CD14-positive monocyte (primary cell): ENCODE data around the gene LPO. TPM values are rescaled to one million over a fixed set of nuclear protein-coding genes. Genes with fewer than 3 reads are reported as not detected.

Experiments
- DNase-seq, 3 donors: peaks; one replicate each; pipeline ENCODE4 v3.0.0-alpha.2; 2011 to 2022
- H2AFZ ChIP-seq: 2 replicates; pipeline ENCODE4 v1.6.0; 2012; ENCODE audit warnings: mild to moderate bottlenecking, low read depth, low read length, inconsistent platforms; ENCODE audit not compliant: insufficient read depth, poor library complexity, severe bottlenecking
- H3K27ac ChIP-seq, 2 donors: 1 replicate in 1 of 2; 2 replicates in 1 of 2; pipeline ENCODE4 v1.5.1; 2012 to 2013; ENCODE audit warnings: low read length in 2 of 2, control low read depth in 1 of 2, inconsistent platforms in 1 of 2, low read depth in 1 of 2, mild to moderate bottlenecking in 1 of 2
- H3K27me3 ChIP-seq, 2 donors: one replicate each; pipeline versions ENCODE4 v1.6.0 to v1.6.1; 2011 to 2013; ENCODE audit warnings: low read length in 2 of 2; ENCODE audit not compliant: control insufficient read depth in 2 of 2, insufficient read depth in 2 of 2
- H3K36me3 ChIP-seq, 2 donors: replicated peaks in 1 of 2; 1 replicate in 1 of 2; 2 replicates in 1 of 2; pipeline versions ENCODE4 v1.5.1 to v1.6.1; 2012 to 2013; ENCODE audit warnings: low read length in 2 of 2, control low read depth in 1 of 2, inconsistent platforms in 1 of 2, mild to moderate bottlenecking in 1 of 2; ENCODE audit not compliant: insufficient read depth in 2 of 2, control insufficient read depth in 1 of 2
- H3K4me1 ChIP-seq, 2 donors: 1 replicate in 1 of 2; 2 replicates in 1 of 2; pipeline versions ENCODE4 v1.5.1 to v1.6.1; 2012 to 2013; ENCODE audit warnings: low read length in 2 of 2, control low read depth in 1 of 2, inconsistent platforms in 1 of 2, mild to moderate bottlenecking in 1 of 2, moderate library complexity in 1 of 2; ENCODE audit not compliant: insufficient read depth in 2 of 2, control insufficient read depth in 1 of 2
- H3K4me2 ChIP-seq: replicated peaks from 2 replicates; pipeline ENCODE3; 2012; ENCODE audit warnings: low read length, moderate library complexity, mild to moderate bottlenecking; ENCODE audit not compliant: poor library complexity, severe bottlenecking; ENCODE audit errors: extremely low read depth
- H3K4me3 ChIP-seq, 3 experiments: fragments of 200-600 bp in 1 of 3; sonication (generic) in 1 of 3; replicated peaks in 1 of 3; 1 replicate in 2 of 3; 2 replicates in 1 of 3; pipeline ENCODE4 v1.5.1; 2011 to 2013; ENCODE audit warnings: low read length in 3 of 3, mild to moderate bottlenecking in 3 of 3, control low read depth in 2 of 3, low read depth in 2 of 3, inconsistent platforms in 1 of 3, moderate library complexity in 1 of 3
- H3K79me2 ChIP-seq: 2 replicates; pipeline ENCODE4 v1.6.0; 2012; ENCODE audit warnings: mild to moderate bottlenecking, control low read depth, inconsistent platforms, low read length, moderate library complexity; ENCODE audit not compliant: insufficient read depth
- H3K9ac ChIP-seq: 2 replicates; pipeline ENCODE4 v1.6.0; 2017; ENCODE audit warnings: low read length, mild to moderate bottlenecking; ENCODE audit not compliant: insufficient read depth, poor library complexity, severe bottlenecking
- H3K9me3 ChIP-seq, 2 donors: replicated peaks in 1 of 2; 1 replicate in 1 of 2; 2 replicates in 1 of 2; pipeline versions ENCODE4 v1.5.1 to v1.6.1; 2012 to 2013; ENCODE audit warnings: low read length in 2 of 2, control low read depth in 1 of 2; ENCODE audit not compliant: control insufficient read depth in 1 of 2, insufficient read depth in 1 of 2
- H4K20me1 ChIP-seq: 2 replicates; pipeline ENCODE4 v1.6.0; 2012; ENCODE audit warnings: mild to moderate bottlenecking, low read length, control low read depth, moderate library complexity; ENCODE audit not compliant: insufficient read depth
- H3K27ac Mint-ChIP-seq, 7 donors: one replicate each; pipeline ENCODE4 v1.8.0; 2020; ENCODE audit warnings: mild to moderate bottlenecking in 7 of 7, mixed read lengths in 7 of 7, moderate library complexity in 6 of 7, inconsistent platforms in 2 of 7
- H3K27me3 Mint-ChIP-seq, 3 donors: one replicate each; pipeline ENCODE4 v1.8.0; 2021 to 2022; ENCODE audit warnings: low read depth in 3 of 3, mild to moderate bottlenecking in 3 of 3, mixed read lengths in 3 of 3, moderate library complexity in 3 of 3, inconsistent platforms in 1 of 3
- H3K36me3 Mint-ChIP-seq, 2 donors: one replicate each; pipeline ENCODE4 v1.8.0; 2020; ENCODE audit warnings: mixed read lengths in 2 of 2, inconsistent platforms in 1 of 2, mild to moderate bottlenecking in 1 of 2
- H3K4me1 Mint-ChIP-seq: one replicate; pipeline ENCODE4 v1.8.0; 2020; ENCODE audit warnings: mild to moderate bottlenecking, mixed read lengths
- H3K4me3 Mint-ChIP-seq, 2 donors: one replicate each; pipeline ENCODE4 v1.8.0; 2020; ENCODE audit warnings: mild to moderate bottlenecking in 2 of 2, mixed read lengths in 2 of 2, moderate library complexity in 1 of 2
- H3K9me3 Mint-ChIP-seq, 7 donors: one replicate each; pipeline ENCODE4 v1.8.0; 2020 to 2022; ENCODE audit warnings: mixed read lengths in 7 of 7, mild to moderate bottlenecking in 6 of 7, moderate library complexity in 6 of 7, inconsistent platforms in 2 of 7
- CTCF ChIP-seq: fragments of 200-600 bp; IDR thresholded peaks from one replicate; pipeline ENCODE4 v1.8.0; 2022; ENCODE audit warnings: antibody characterized with exemption, mild to moderate bottlenecking
- WGBS: methylation state at CpG from one replicate; pipeline ENCODE4 v1.1.5; 2013; ENCODE audit warnings: missing lambda C conversion rate; ENCODE audit not compliant: insufficient coverage; 5-methylcytosine and 5-hydroxymethylcytosine counted together
- intact Hi-C, 2 donors: fragments of 100-400 bp; cut with micrococcal nuclease; formaldehyde crosslinking; loops; one replicate each; pipeline versions ENCODE4 v1.15.0 to v1.15.1; 2023
- polyA plus RNA-seq, 3 donors: library from polyadenylated mRNA; depleted of rRNA in 1 of 3; unstranded in 2 of 3; stranded (reverse) in 1 of 3; fragments of 300-500 nt in 2 of 3; fragments of >200 nt in 1 of 3; fragmentation: Illumina TruSeq in 2 of 3; gene quantifications; 1 replicate in 2 of 3; 2 replicates in 1 of 3; pipeline ENCODE4 v1.2.3, GENCODE V29; 2012 to 2021

Gene LPO
- polyA plus RNA-seq, 3 donors = 0.04 to 0.43 TPM; not detected in 1

GRCh38 chr17:58262149-58262548, 23.8 kb downstream of the LPO start:
- H3K36me3 ChIP-seq = no peaks in the 10 kb centered on the region
- DNase-seq = no peak
- no peak overlapping the region for H3K9ac ChIP-seq
- no peaks in the 10 kb centered on the region for H4K20me1 ChIP-seq
- TF ChIP-seq CTCF = no peak
- H2AFZ ChIP-seq = no peak overlapping the region
- peaks cover 6 to 13% of the 10 kb centered on the region in 2 donors for H3K36me3 Mint-ChIP-seq
- peak overlapping the region in 1 of 7 donors; percentile 47 for H3K27ac Mint-ChIP-seq
- no peak overlapping the region for H3K27ac ChIP-seq
- H3K4me3 ChIP-seq = no peak overlapping the region
- 50% methylated on average over 4 of the region's 11 CpGs for WGBS
- peaks cover 0 to 13% (median 2%) of the 10 kb centered on the region in 7 donors for H3K9me3 Mint-ChIP-seq
- H3K79me2 ChIP-seq = no peaks in the 10 kb centered on the region
- H3K4me3 Mint-ChIP-seq = peak overlapping the region in 1 of 2 donors; percentile 80
- H3K4me1 ChIP-seq = peaks cover 3 to 9% of the 10 kb centered on the region in 2 donors
- no peaks in the 10 kb centered on the region for H3K9me3 ChIP-seq
- peaks cover 58 to 69% (median 66%) of the 10 kb centered on the region in 3 donors for H3K27me3 Mint-ChIP-seq
- intact Hi-C loops = no loop called here
- peaks cover 40 to 57% of the 10 kb centered on the region in 2 donors for H3K27me3 ChIP-seq
- H3K4me1 Mint-ChIP-seq = peaks cover 15% of the 10 kb centered on the region
- no peak overlapping the region for H3K4me2 ChIP-seq

- no peak for DNase-seq
- no peak overlapping the region for H2AFZ ChIP-seq
- peaks cover under 1% of the 10 kb centered on the region for H3K79me2 ChIP-seq
- no peaks in the 10 kb centered on the region for H3K36me3 ChIP-seq
- Mint-ChIP-seq H3K27me3 (peaks cover 49 to 63% (median 50%) of the 10 kb centered on the region in 3 donors), H3K9me3 (peaks cover 0 to 15% (median 2%) of the 10 kb centered on the region in 7 donors), H3K4me3 (peak overlapping the region in 1 of 2 donors; percentile 20), H3K36me3 (peaks cover 6 to 18% of the 10 kb centered on the region in 2 donors), H3K4me1 (peaks cover 32% of the 10 kb centered on the region), H3K27ac (no peak overlapping the region)
- no peaks in the 10 kb centered on the region for H4K20me1 ChIP-seq
- no peaks in the 10 kb centered on the region for H3K9me3 ChIP-seq
- no CpG with 5 or more reads among the region's 1 CpG for WGBS
- H3K27ac ChIP-seq = no peak overlapping the region
- H3K9ac ChIP-seq = no peak overlapping the region
- H3K4me2 ChIP-seq = no peak overlapping the region
- H3K4me1 ChIP-seq = peaks cover 16 to 17% of the 10 kb centered on the region in 2 donors
- intact Hi-C loops = no loop called here
- no peak overlapping the region for H3K4me3 ChIP-seq
- H3K27me3 ChIP-seq = peaks cover 31 to 46% of the 10 kb centered on the region in 2 donors
- no peak for TF ChIP-seq CTCF
These were observed 25.4 kb downstream of the LPO start for GRCh38 chr17:58263773-58264172.
